Neuronal stem cell (in vitro differentiated cells): ENCODE measurements around the gene MSH3.

ENCODE experiments used
- DNase-seq: peaks from one replicate; pipeline ENCODE4 v3.0.0-alpha.2; 2013; ENCODE audit warnings: low spot score
- H2AFZ ChIP-seq: one replicate; pipeline ENCODE4 v1.6.1; 2013; ENCODE audit warnings: mild to moderate bottlenecking, low read length, inconsistent platforms
- H2AK5ac ChIP-seq: 2 replicates; pipeline ENCODE4 v1.6.1; 2013; ENCODE audit warnings: low read depth, mild to moderate bottlenecking, inconsistent platforms, low read length, moderate library complexity, mixed read lengths
- H2BK120ac ChIP-seq: 2 replicates; pipeline ENCODE4 v1.6.1; 2013; ENCODE audit warnings: low read depth, mild to moderate bottlenecking, inconsistent platforms, low read length, moderate library complexity, mixed read lengths
- H2BK12ac ChIP-seq: one replicate; pipeline ENCODE4 v1.6.1; 2013; ENCODE audit warnings: low read length, inconsistent platforms
- H2BK15ac ChIP-seq: 2 replicates; pipeline ENCODE4 v1.6.1; 2013; ENCODE audit warnings: mild to moderate bottlenecking, low read length, inconsistent platforms, mixed read lengths
- H2BK5ac ChIP-seq: one replicate; pipeline ENCODE4 v1.6.1; 2013; ENCODE audit warnings: inconsistent platforms, mild to moderate bottlenecking, low read length, moderate library complexity
- H3K14ac ChIP-seq: one replicate; pipeline ENCODE4 v1.6.1; 2013; ENCODE audit warnings: low read length, inconsistent platforms
- H3K18ac ChIP-seq: 2 replicates; pipeline ENCODE4 v1.6.1; 2013; ENCODE audit warnings: low read length, inconsistent platforms
- H3K23ac ChIP-seq: 2 replicates; pipeline ENCODE4 v1.6.1; 2013; ENCODE audit warnings: low read depth, mild to moderate bottlenecking, mixed read lengths, low read length, inconsistent platforms; ENCODE audit not compliant: poor library complexity
- H3K27ac ChIP-seq: replicated peaks from 3 replicates; pipeline ENCODE4 v1.5.1; 2013; ENCODE audit warnings: low read length, inconsistent platforms
- H3K27me3 ChIP-seq, 3 experiments: 2 replicates each; pipeline ENCODE4 v1.6.1; 2013; ENCODE audit warnings: low read length in 3 of 3, mild to moderate bottlenecking in 2 of 3, inconsistent platforms in 1 of 3, low read depth in 1 of 3, mixed read lengths in 1 of 3, moderate library complexity in 1 of 3; ENCODE audit not compliant: control insufficient read depth in 3 of 3, insufficient read depth in 3 of 3
- H3K36me3 ChIP-seq, 2 donors: replicated peaks in 1 of 2; 2 replicates each; pipeline ENCODE4 v1.6.1; 2013; ENCODE audit warnings: low read length in 2 of 2; ENCODE audit not compliant: control insufficient read depth in 2 of 2, insufficient read depth in 2 of 2
- H3K4ac ChIP-seq: 2 replicates; pipeline ENCODE4 v1.6.1; 2013; ENCODE audit warnings: inconsistent platforms, mild to moderate bottlenecking, low read length, moderate library complexity
- H3K4me1 ChIP-seq, 2 donors: 1 replicate in 1 of 2; 2 replicates in 1 of 2; pipeline ENCODE4 v1.6.1; 2013; ENCODE audit warnings: low read length in 2 of 2, low read depth in 1 of 2; ENCODE audit not compliant: control insufficient read depth in 2 of 2, insufficient read depth in 1 of 2
- H3K4me2 ChIP-seq: one replicate; pipeline ENCODE4 v1.6.1; 2013; ENCODE audit warnings: mild to moderate bottlenecking, low read length, inconsistent platforms; ENCODE audit not compliant: insufficient read depth, poor library complexity, severe bottlenecking
- H3K4me3 ChIP-seq, 2 donors: 2 replicates each; pipeline ENCODE4 v1.5.1; 2013; ENCODE audit warnings: low read length in 2 of 2, mild to moderate bottlenecking in 2 of 2, inconsistent platforms in 1 of 2, moderate library complexity in 1 of 2
- H3K79me1 ChIP-seq: one replicate; pipeline ENCODE4 v1.6.1; 2013; ENCODE audit warnings: low read depth, mild to moderate bottlenecking, inconsistent platforms, low read length, moderate library complexity
- H3K9ac ChIP-seq: one replicate; pipeline ENCODE4 v1.6.1; 2013; ENCODE audit warnings: mild to moderate bottlenecking, low read depth, low read length, inconsistent platforms; ENCODE audit not compliant: poor library complexity
- H3K9me3 ChIP-seq, 2 donors: replicated peaks in 1 of 2; 2 replicates each; pipeline versions ENCODE3 to v1.6.1; 2013; ENCODE audit warnings: low read length in 2 of 2, mild to moderate bottlenecking in 2 of 2, inconsistent platforms in 1 of 2, low read depth in 1 of 2, mixed read lengths in 1 of 2, moderate library complexity in 1 of 2; ENCODE audit not compliant: control insufficient read depth in 2 of 2, insufficient read depth in 1 of 2
- H4K8ac ChIP-seq: one replicate; pipeline ENCODE4 v1.6.1; 2013; ENCODE audit warnings: low read depth, mild to moderate bottlenecking, inconsistent platforms, low read length, moderate library complexity
- H4K91ac ChIP-seq: one replicate; pipeline ENCODE4 v1.6.1; 2013; ENCODE audit warnings: low read length, low read depth, mild to moderate bottlenecking, inconsistent platforms; ENCODE audit not compliant: poor library complexity
- WGBS, 2 donors: extraction: QIAGEN DNeasy Blood & Tissue Kit; methylation state at CpG; one replicate each; pipeline ENCODE4 v1.1.7; 2013; ENCODE audit warnings: missing lambda C conversion rate in 2 of 2, mixed read lengths in 1 of 2; ENCODE audit not compliant: insufficient read length in 2 of 2, insufficient replicate concordance in 1 of 2; ENCODE audit errors: extremely low coverage in 2 of 2; 5-methylcytosine and 5-hydroxymethylcytosine counted together

MSH3 gene

GRCh38 chr5:80629281-80629680, 25.2 kb upstream of the MSH3 start:
- no peak overlapping the region for H3K23ac ChIP-seq
- H4K8ac ChIP-seq = no peak overlapping the region
- H3K36me3 ChIP-seq = peaks cover 11 to 62% of the 10 kb centered on the region in 2 donors

GRCh38 chr5:80631278-80632259, 22.9 kb upstream of the MSH3 start:
- Histone ChIP-seq H4K8ac (no peak overlapping the region), H3K9me3 (no peaks in the 10 kb centered on the region), H3K27me3 (no peaks in the 10 kb centered on the region), H3K27ac (no peak overlapping the region), H3K36me3 (peaks cover 13 to 76% of the 10 kb centered on the region in 2 donors), H3K9ac (no peak overlapping the region), H2BK120ac (no peak overlapping the region), H3K4me2 (no peak overlapping the region), H2BK15ac (no peak overlapping the region), H3K4me1 (no peaks in the 10 kb centered on the region), H3K4me3 (no peak overlapping the region), H3K23ac (no peak overlapping the region), H2BK5ac (no peak overlapping the region), H3K4ac (no peak overlapping the region), H3K14ac (no peak overlapping the region), H4K91ac (no peak overlapping the region), H3K79me1 (no peaks in the 10 kb centered on the region), H2AK5ac (no peak overlapping the region), H2AFZ (no peak overlapping the region), H2BK12ac (no peak overlapping the region), H3K18ac (no peak overlapping the region)
- DNase-seq = no peak
- WGBS, 2 donors = no CpG with 5 or more reads among the region's 11 CpGs

More at GRCh38 chr5:80629281-80629680, 25.2 kb upstream of the MSH3 start:
- no peak overlapping the region for H2BK12ac ChIP-seq
- DNase-seq = no peak
- no peak overlapping the region for H2AK5ac ChIP-seq
- no peak overlapping the region for H4K91ac ChIP-seq
- H3K4me3 ChIP-seq = no peak overlapping the region
- H2AFZ ChIP-seq = no peak overlapping the region
- no peak overlapping the region for H3K27ac ChIP-seq
- no peak overlapping the region for H2BK120ac ChIP-seq
- H2BK15ac ChIP-seq = no peak overlapping the region
- no peak overlapping the region for H3K14ac ChIP-seq
- H3K9me3 ChIP-seq = no peaks in the 10 kb centered on the region
- H3K9ac ChIP-seq = no peak overlapping the region
- no peak overlapping the region for H3K4ac ChIP-seq
- no peak overlapping the region for H3K4me2 ChIP-seq
- no peaks in the 10 kb centered on the region for H3K79me1 ChIP-seq
- no peaks in the 10 kb centered on the region for H3K4me1 ChIP-seq
- H2BK5ac ChIP-seq = no peak overlapping the region
- no peak overlapping the region for H3K18ac ChIP-seq
- no peaks in the 10 kb centered on the region for H3K27me3 ChIP-seq

GRCh38 chr5:80632700-80633099, 21.8 kb upstream of the MSH3 start:
- Histone ChIP-seq H3K9me3 (no peaks in the 10 kb centered on the region), H3K4ac (no peak overlapping the region), H2BK5ac (no peak overlapping the region), H2BK120ac (no peak overlapping the region), H2AK5ac (no peak overlapping the region), H3K27ac (no peak overlapping the region), H3K23ac (no peak overlapping the region), H3K9ac (no peak overlapping the region), H2BK12ac (no peak overlapping the region), H4K8ac (no peak overlapping the region), H3K18ac (no peak overlapping the region), H4K91ac (no peak overlapping the region), H3K4me3 (no peak overlapping the region), H2BK15ac (no peak overlapping the region), H2AFZ (no peak overlapping the region), H3K14ac (no peak overlapping the region), H3K27me3 (no peaks in the 10 kb centered on the region), H3K36me3 (peaks cover 15 to 87% of the 10 kb centered on the region in 2 donors), H3K4me2 (no peak overlapping the region), H3K79me1 (no peaks in the 10 kb centered on the region), H3K4me1 (no peaks in the 10 kb centered on the region)
- no peak for DNase-seq
- no CpG with 5 or more reads among the region's 2 CpGs for WGBS, 2 donors

- no peak overlapping the region for H2AFZ ChIP-seq
- H3K4me3 ChIP-seq = no peak overlapping the region
- no peaks in the 10 kb centered on the region for H3K9me3 ChIP-seq
- no peaks in the 10 kb centered on the region for H3K27me3 ChIP-seq
- H2BK120ac ChIP-seq = no peak overlapping the region
- no peaks in the 10 kb centered on the region for H3K79me1 ChIP-seq
- no peak for DNase-seq
- no peak overlapping the region for H3K4ac ChIP-seq
- H3K23ac ChIP-seq = no peak overlapping the region
- H2BK5ac ChIP-seq = no peak overlapping the region
- H3K27ac ChIP-seq = no peak overlapping the region
- H4K91ac ChIP-seq = no peak overlapping the region
- H3K36me3 ChIP-seq = peaks cover 16 to 99% of the 10 kb centered on the region in 2 donors
- H3K18ac ChIP-seq = no peak overlapping the region
- H3K4me2 ChIP-seq = no peak overlapping the region
- no peak overlapping the region for H3K14ac ChIP-seq
- no peak overlapping the region for H4K8ac ChIP-seq
- no peak overlapping the region for H3K9ac ChIP-seq
- no peak overlapping the region for H2AK5ac ChIP-seq
- no peaks in the 10 kb centered on the region for H3K4me1 ChIP-seq
- no peak overlapping the region for H2BK12ac ChIP-seq
- H2BK15ac ChIP-seq = no peak overlapping the region
Measured at GRCh38 chr5:80634193-80634592, 20.3 kb upstream of the MSH3 start.
